Immature natural killer cell (primary cell): Measurements from ENCODE around the gene FBXO4. TPM values are rescaled to one million over a fixed set of nuclear protein-coding genes. Genes with fewer than 3 reads are reported as not detected.

Experiments used
- DNase-seq, 3 donors: peaks; one replicate each; pipeline ENCODE4 v3.0.0; 2022; ENCODE audit warnings: mixed read lengths in 1 of 3
- H3K27ac Mint-ChIP-seq, 6 donors: one replicate each; pipeline ENCODE4 v1.8.0; 2020; ENCODE audit warnings: mixed read lengths in 6 of 6, mild to moderate bottlenecking in 5 of 6, inconsistent platforms in 4 of 6, moderate library complexity in 3 of 6
- H3K27me3 Mint-ChIP-seq, 3 donors: one replicate each; pipeline ENCODE4 v1.8.0; 2020 to 2021; ENCODE audit warnings: low read depth in 3 of 3, mild to moderate bottlenecking in 3 of 3, mixed read lengths in 3 of 3, moderate library complexity in 3 of 3, inconsistent platforms in 1 of 3
- H3K36me3 Mint-ChIP-seq, 3 donors: one replicate each; pipeline ENCODE4 v1.8.0; 2020; ENCODE audit warnings: mixed read lengths in 3 of 3, inconsistent platforms in 2 of 3, mild to moderate bottlenecking in 2 of 3
- H3K4me1 Mint-ChIP-seq, 2 donors: one replicate each; pipeline ENCODE4 v1.8.0; 2020; ENCODE audit warnings: inconsistent platforms in 2 of 2, mild to moderate bottlenecking in 2 of 2, mixed read lengths in 2 of 2, moderate library complexity in 1 of 2
- H3K4me3 Mint-ChIP-seq, 5 donors: one replicate each; pipeline ENCODE4 v1.8.0; 2020; ENCODE audit warnings: mild to moderate bottlenecking in 5 of 5, mixed read lengths in 5 of 5, inconsistent platforms in 3 of 5, moderate library complexity in 3 of 5
- H3K9me3 Mint-ChIP-seq, 6 donors: one replicate each; pipeline ENCODE4 v1.8.0; 2020; ENCODE audit warnings: mild to moderate bottlenecking in 6 of 6, mixed read lengths in 6 of 6, inconsistent platforms in 4 of 6, moderate library complexity in 3 of 6
- polyA plus RNA-seq, 3 donors: library from polyadenylated mRNA; unstranded; fragments of 300-500 nt; fragmentation: Illumina TruSeq; gene quantifications; one replicate each; pipeline ENCODE4 v1.2.3, GENCODE V29; 2021

The FBXO4 gene
- polyA plus RNA-seq = 10 to 100 TPM; 17.6 to 21.2 (median 19.3) TPM

GRCh38 chr5:41924872-41925554 is at the start of gene FBXO4:
TSS of gene FBXO4 (plus strand) at chr5:41925281. CDS start at chr5:41925310, 29 bp downstream.
- Mint-ChIP-seq H3K27ac (peak within 1 kb of the TSS; percentile 90 to 98 (median 96)), H3K4me1 (peaks cover 23 to 29% of the 10 kb centered on the region in 2 donors), H3K4me3 (peak within 1 kb of the TSS; percentile 78 to 90 (median 84)), H3K27me3 (peaks cover 3 to 11% (median 8%) of the 10 kb centered on the region in 3 donors), H3K9me3 (no peaks in the 10 kb centered on the region), H3K36me3 (peaks cover 4 to 13% (median 11%) of the 10 kb centered on the region in 3 donors)
- peak; percentile 90 to 92 (median 92) for DNase-seq

DNA sequence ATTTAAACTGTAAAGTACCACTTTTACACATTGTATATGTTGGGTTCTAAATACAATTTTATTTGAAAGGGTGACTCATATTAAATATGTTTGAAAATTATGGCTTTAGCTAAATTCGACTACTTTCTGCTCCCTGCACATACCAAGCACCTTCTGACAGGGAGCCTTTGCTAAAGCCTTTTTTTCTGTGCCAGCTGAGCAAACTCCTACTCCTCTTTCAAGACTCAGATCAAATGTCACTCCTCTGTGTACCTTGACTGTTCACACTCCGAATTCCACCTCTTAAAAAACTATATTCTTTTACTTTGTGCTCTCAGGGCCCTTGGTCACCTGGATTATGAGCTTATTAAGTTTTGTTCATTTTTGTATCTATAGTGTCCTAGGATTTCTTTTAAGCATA is 48.4 kb upstream of the FBXO4 start:
- H3K27ac Mint-ChIP-seq = no peak overlapping the region
- no peak overlapping the region for H3K4me3 Mint-ChIP-seq

GRCh38 chr5:41877408-41877807 is 47.7 kb upstream of the FBXO4 start:
- H3K4me3 Mint-ChIP-seq = no peak overlapping the region
- H3K4me1 Mint-ChIP-seq = no peaks in the 10 kb centered on the region
- H3K27ac Mint-ChIP-seq = no peak overlapping the region
- H3K36me3 Mint-ChIP-seq = no peaks in the 10 kb centered on the region
- DNase-seq = no peak
- peaks cover 3 to 8% (median 4%) of the 10 kb centered on the region in 3 donors for H3K27me3 Mint-ChIP-seq
- peaks cover 0 to 2% (median 0%) of the 10 kb centered on the region in 6 donors for H3K9me3 Mint-ChIP-seq

More for the DNA sequence above, 48.4 kb upstream of the FBXO4 start:
- peaks cover 0 to 2% (median 0%) of the 10 kb centered on the region in 6 donors for H3K9me3 Mint-ChIP-seq
- DNase-seq = no peak
- H3K36me3 Mint-ChIP-seq = no peaks in the 10 kb centered on the region
- peaks cover 2 to 8% (median 4%) of the 10 kb centered on the region in 3 donors for H3K27me3 Mint-ChIP-seq
- H3K4me1 Mint-ChIP-seq = no peaks in the 10 kb centered on the region

- peaks cover 0 to 2% (median 0%) of the 10 kb centered on the region in 6 donors for H3K9me3 Mint-ChIP-seq
- no peak overlapping the region for H3K4me3 Mint-ChIP-seq
- peaks cover 3 to 8% (median 4%) of the 10 kb centered on the region in 3 donors for H3K27me3 Mint-ChIP-seq
- H3K36me3 Mint-ChIP-seq = no peaks in the 10 kb centered on the region
- no peaks in the 10 kb centered on the region for H3K4me1 Mint-ChIP-seq
- no peak for DNase-seq
- no peak overlapping the region for H3K27ac Mint-ChIP-seq
Measured at GRCh38 chr5:41878173-41878572, 46.9 kb upstream of the FBXO4 start.

DNA sequence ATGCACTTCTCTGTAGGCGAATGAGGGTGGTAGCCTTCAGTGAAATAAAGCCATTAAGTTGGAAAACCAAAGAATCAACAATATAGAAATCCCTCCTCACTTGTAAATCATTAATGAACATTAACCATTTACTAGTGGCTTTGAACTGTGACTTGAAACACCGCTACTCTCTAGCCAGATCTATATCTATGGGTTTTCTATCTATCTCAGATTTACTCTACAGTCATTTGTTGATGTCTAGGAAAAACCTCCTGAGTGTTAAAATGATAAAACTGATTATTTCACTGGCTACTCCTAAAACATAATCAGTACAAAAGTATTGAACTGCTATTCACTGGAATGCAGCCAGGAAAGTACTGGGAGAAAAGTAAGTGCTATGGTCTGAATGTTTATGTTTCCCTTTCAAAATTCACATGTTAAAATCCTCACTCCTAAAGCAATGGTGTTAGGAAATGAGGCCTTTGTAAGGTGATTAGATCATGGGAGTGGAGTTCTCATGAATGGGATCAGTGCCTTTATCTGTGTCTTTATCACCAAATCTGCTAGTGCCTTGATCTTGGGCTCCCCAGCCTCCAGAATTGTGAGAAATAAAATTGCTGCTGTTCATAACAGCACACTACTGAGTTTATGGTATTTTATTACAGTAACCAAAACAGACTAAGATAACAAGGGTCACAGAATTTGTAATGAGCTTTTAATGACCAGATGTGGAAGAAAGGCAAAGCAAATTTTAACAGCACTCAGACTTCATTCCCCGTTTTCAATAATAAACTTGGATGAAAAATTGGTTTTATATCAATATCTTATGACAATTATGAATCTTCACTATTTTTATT is 46.2 kb upstream of the FBXO4 start:
- Mint-ChIP-seq H3K27ac (no peak overlapping the region), H3K36me3 (no peaks in the 10 kb centered on the region), H3K4me1 (no peaks in the 10 kb centered on the region), H3K27me3 (peaks cover 3 to 8% (median 4%) of the 10 kb centered on the region in 3 donors), H3K4me3 (no peak overlapping the region), H3K9me3 (peaks cover 0 to 2% (median 0%) of the 10 kb centered on the region in 6 donors)
- DNase-seq = no peak

DNA sequence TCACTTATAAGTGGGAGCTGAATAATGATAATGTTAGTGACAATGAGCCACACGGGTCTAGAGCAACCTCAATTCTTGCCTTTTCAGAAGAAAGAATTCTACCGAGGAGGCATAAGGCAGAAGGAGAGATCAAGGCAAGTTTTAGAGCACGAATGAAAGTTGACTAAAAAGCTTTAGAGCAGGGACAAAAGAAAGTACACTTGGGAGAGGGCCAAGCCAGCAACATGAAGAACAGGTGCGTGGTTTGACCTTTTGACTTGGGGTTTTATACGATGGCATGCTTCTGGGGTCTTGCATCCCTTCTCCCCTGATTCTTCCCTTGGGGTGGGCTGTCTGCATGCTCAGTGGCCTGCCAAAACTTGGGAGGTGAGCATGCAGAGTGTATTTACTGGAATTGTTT is 42.3 kb upstream of the FBXO4 start:
- H3K9me3 Mint-ChIP-seq = peaks cover 0 to 2% (median 0%) of the 10 kb centered on the region in 6 donors
- no peak overlapping the region for H3K27ac Mint-ChIP-seq

GRCh38 chr5:41883243-41883642 is 41.8 kb upstream of the FBXO4 start:
- Mint-ChIP-seq H3K27ac (peak overlapping the region in 1 of 6 donors; percentile 32), H3K36me3 (no peaks in the 10 kb centered on the region), H3K9me3 (peaks cover 0 to 2% (median 0%) of the 10 kb centered on the region in 6 donors), H3K27me3 (peaks cover 2 to 5% (median 3%) of the 10 kb centered on the region in 3 donors), H3K4me1 (no peaks in the 10 kb centered on the region), H3K4me3 (no peak overlapping the region)
- DNase-seq = no peak

More for the DNA sequence above, 42.3 kb upstream of the FBXO4 start:
- H3K36me3 Mint-ChIP-seq = no peaks in the 10 kb centered on the region
- no peak overlapping the region for H3K4me3 Mint-ChIP-seq
- no peaks in the 10 kb centered on the region for H3K4me1 Mint-ChIP-seq
- no peak for DNase-seq
- peaks cover 2 to 5% (median 3%) of the 10 kb centered on the region in 3 donors for H3K27me3 Mint-ChIP-seq

GRCh38 chr5:41883936-41884335 is 41.1 kb upstream of the FBXO4 start:
- Mint-ChIP-seq H3K36me3 (no peaks in the 10 kb centered on the region), H3K27me3 (peaks cover 2 to 6% (median 3%) of the 10 kb centered on the region in 3 donors), H3K9me3 (peaks cover 0 to 2% (median 0%) of the 10 kb centered on the region in 6 donors), H3K4me3 (no peak overlapping the region), H3K27ac (no peak overlapping the region), H3K4me1 (no peaks in the 10 kb centered on the region)
- no peak for DNase-seq

- DNase-seq = no peak
- no peaks in the 10 kb centered on the region for H3K4me1 Mint-ChIP-seq
- no peak overlapping the region for H3K27ac Mint-ChIP-seq
- H3K4me3 Mint-ChIP-seq = no peak overlapping the region
- H3K9me3 Mint-ChIP-seq = peaks cover 0 to 2% (median 0%) of the 10 kb centered on the region in 6 donors
- no peaks in the 10 kb centered on the region for H3K36me3 Mint-ChIP-seq
- peaks cover 2 to 4% (median 3%) of the 10 kb centered on the region in 3 donors for H3K27me3 Mint-ChIP-seq
Measured at GRCh38 chr5:41885286-41885685, 39.8 kb upstream of the FBXO4 start.

- H3K4me1 Mint-ChIP-seq = no peaks in the 10 kb centered on the region
- H3K36me3 Mint-ChIP-seq = no peaks in the 10 kb centered on the region
Measured at GRCh38 chr5:41891066-41891707, 33.9 kb upstream of the FBXO4 start.

GRCh38 chr5:41892031-41892430 is 33.0 kb upstream of the FBXO4 start:
- DNase-seq = no peak
- Mint-ChIP-seq H3K27me3 (peaks cover 0 to 16% (median 9%) of the 10 kb centered on the region in 3 donors), H3K9me3 (no peaks in the 10 kb centered on the region), H3K4me1 (no peaks in the 10 kb centered on the region), H3K27ac (no peak overlapping the region), H3K4me3 (no peak overlapping the region), H3K36me3 (no peaks in the 10 kb centered on the region)

More at GRCh38 chr5:41891066-41891707, 33.9 kb upstream of the FBXO4 start:
- Mint-ChIP-seq H3K27ac (no peak overlapping the region), H3K4me3 (no peak overlapping the region), H3K9me3 (no peaks in the 10 kb centered on the region), H3K27me3 (peaks cover 0 to 12% (median 5%) of the 10 kb centered on the region in 3 donors)
- no peak for DNase-seq

DNA sequence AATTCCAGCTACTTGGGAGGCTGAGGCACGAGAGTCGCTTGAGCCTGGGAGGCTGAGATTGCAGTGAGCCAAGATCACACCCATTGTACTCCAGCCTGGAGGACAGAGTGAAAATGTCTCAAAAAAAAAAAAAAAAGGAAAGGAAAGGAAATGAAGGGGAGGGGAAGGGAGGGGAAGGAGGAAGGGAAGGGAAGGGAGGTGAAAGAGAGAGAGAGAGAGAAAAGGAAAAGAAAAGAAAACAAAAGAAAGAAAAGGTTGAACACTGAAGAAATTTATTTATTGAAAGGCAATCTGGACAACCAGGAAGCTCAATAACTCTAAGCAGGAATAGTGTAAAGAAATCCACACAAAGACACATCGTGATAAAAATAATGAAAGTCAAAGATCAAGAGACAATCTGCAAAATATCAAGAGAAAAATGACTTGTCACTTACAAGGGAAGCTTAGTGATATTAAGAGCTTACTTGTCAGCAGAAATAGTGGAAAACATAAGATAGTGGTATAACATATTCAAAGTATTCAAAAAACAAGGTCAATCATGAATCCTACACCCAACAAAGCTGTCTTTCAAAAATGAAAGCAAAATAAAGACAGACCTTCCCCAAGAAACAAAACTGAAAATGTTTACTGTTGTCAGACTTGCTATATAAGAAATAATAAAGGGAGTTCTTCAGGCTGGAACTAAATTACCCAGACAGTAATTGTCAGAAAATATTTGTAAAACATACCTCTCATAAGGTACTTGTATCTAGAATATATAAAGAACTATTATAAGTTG is 31.8 kb upstream of the FBXO4 start:
- H3K4me3 Mint-ChIP-seq = no peak overlapping the region
- no peaks in the 10 kb centered on the region for H3K9me3 Mint-ChIP-seq
- no peaks in the 10 kb centered on the region for H3K4me1 Mint-ChIP-seq
- no peak overlapping the region for H3K27ac Mint-ChIP-seq
- peaks cover 0 to 16% (median 11%) of the 10 kb centered on the region in 3 donors for H3K27me3 Mint-ChIP-seq
- no peak for DNase-seq
- H3K36me3 Mint-ChIP-seq = no peaks in the 10 kb centered on the region

GRCh38 chr5:41896230-41896629 is 28.9 kb upstream of the FBXO4 start:
- H3K4me1 Mint-ChIP-seq = no peaks in the 10 kb centered on the region
- H3K9me3 Mint-ChIP-seq = no peaks in the 10 kb centered on the region
- no peak overlapping the region for H3K27ac Mint-ChIP-seq
- DNase-seq = no peak
- H3K4me3 Mint-ChIP-seq = no peak overlapping the region
- H3K27me3 Mint-ChIP-seq = peaks cover 0 to 13% (median 11%) of the 10 kb centered on the region in 3 donors
- H3K36me3 Mint-ChIP-seq = no peaks in the 10 kb centered on the region
